HG03520 (cell line): Measurements from ENCODE around the gene USP50.
"Not testable (repeated sequence)": the region's sequence is repeated elsewhere in the genome, so short reads cannot be mapped to it uniquely, and the experiment has no call there.

Experiments
- ATAC-seq: cut with Tn5 transposase; IDR thresholded peaks from one replicate; pipeline ENCODE4 v1.9.1; 2021; ENCODE audit warnings: mild to moderate bottlenecking, moderate library complexity; ENCODE audit not compliant: unreplicated experiment

Gene USP50

GRCh38 chr15:50505656-50506055 lies 40.8 kb downstream of the USP50 start:
- ATAC-seq = not testable (repeated sequence)

GRCh38 chr15:50503144-50503543 lies 43.3 kb downstream of the USP50 start:
- ATAC-seq = no peak

GRCh38 chr15:50501815-50502214 lies 44.7 kb downstream of the USP50 start:
- no peak for ATAC-seq

- ATAC-seq = no peak
These were observed 46.1 kb downstream of the USP50 start for GRCh38 chr15:50500352-50500751.

GRCh38 chr15:50496692-50497091 lies 49.8 kb downstream of the USP50 start:
- ATAC-seq = no peak

- ATAC-seq = not testable (repeated sequence)
These were observed 51.9 kb downstream of the USP50 start for GRCh38 chr15:50494547-50494946.

- ATAC-seq = no peak
These were observed 52.8 kb downstream of the USP50 start for GRCh38 chr15:50493625-50494024.

GRCh38 chr15:50487287-50487686 lies 59.2 kb downstream of the USP50 start:
- ATAC-seq = no peak

GRCh38 chr15:50485389-50485788 lies 61.1 kb downstream of the USP50 start:
- no peak for ATAC-seq

- ATAC-seq = no peak
These were observed 61.7 kb downstream of the USP50 start for GRCh38 chr15:50484781-50485180.

GRCh38 chr15:50476143-50476542 lies 70.3 kb downstream of the USP50 start:
- no peak for ATAC-seq

GRCh38 chr15:50471072-50471471 lies 75.4 kb downstream of the USP50 start:
- ATAC-seq = no peak

GRCh38 chr15:50463423-50464358 lies 82.8 kb downstream of the USP50 start:
- no peak for ATAC-seq

GRCh38 chr15:50458348-50459112 lies 87.9 kb downstream of the USP50 start:
- no peak for ATAC-seq

- no peak for ATAC-seq
These were observed 93.5 kb downstream of the USP50 start for GRCh38 chr15:50452927-50453326.
